Skeletal muscle satellite cell (primary cell): Measurements from ENCODE around the gene YIF1B.

ENCODE experiments used
- H3K27me3 ChIP-seq: 2 replicates; pipeline ENCODE4 v1.7.0; 2013; ENCODE audit warnings: low read length; ENCODE audit not compliant: control insufficient read depth, insufficient read depth
- H3K36me3 ChIP-seq: 2 replicates; pipeline ENCODE4 v1.7.0; 2013; ENCODE audit warnings: mild to moderate bottlenecking, control low read depth, low read length; ENCODE audit not compliant: insufficient read depth
- H3K4me1 ChIP-seq: 2 replicates; pipeline ENCODE4 v1.7.0; 2013; ENCODE audit warnings: low read length; ENCODE audit not compliant: control insufficient read depth, insufficient read depth
- H3K4me2 ChIP-seq: 2 replicates; pipeline ENCODE4 v1.7.0; 2013; ENCODE audit warnings: mild to moderate bottlenecking, low read length
- H3K4me3 ChIP-seq: 2 replicates; pipeline ENCODE4 v1.7.0; 2013; ENCODE audit warnings: low read length
- H3K9ac ChIP-seq: 2 replicates; pipeline ENCODE4 v1.7.0; 2013; ENCODE audit warnings: mild to moderate bottlenecking, low read depth, low read length, moderate library complexity
- H3K9me3 ChIP-seq: replicated peaks from 2 replicates; pipeline ENCODE4 v1.7.0; 2013; ENCODE audit warnings: mild to moderate bottlenecking, control low read depth, low read length

The YIF1B gene

GRCh38 chr19:38294090-38294489 is 21.7 kb downstream of the YIF1B start:
- H3K9me3 ChIP-seq = no peaks in the 10 kb centered on the region
- peaks cover 40% of the 10 kb centered on the region for H3K4me1 ChIP-seq
- no peak overlapping the region for H3K4me2 ChIP-seq
- no peak overlapping the region for H3K4me3 ChIP-seq
- no peaks in the 10 kb centered on the region for H3K36me3 ChIP-seq
- no peak overlapping the region for H3K9ac ChIP-seq
- H3K27me3 ChIP-seq = no peaks in the 10 kb centered on the region

DNA sequence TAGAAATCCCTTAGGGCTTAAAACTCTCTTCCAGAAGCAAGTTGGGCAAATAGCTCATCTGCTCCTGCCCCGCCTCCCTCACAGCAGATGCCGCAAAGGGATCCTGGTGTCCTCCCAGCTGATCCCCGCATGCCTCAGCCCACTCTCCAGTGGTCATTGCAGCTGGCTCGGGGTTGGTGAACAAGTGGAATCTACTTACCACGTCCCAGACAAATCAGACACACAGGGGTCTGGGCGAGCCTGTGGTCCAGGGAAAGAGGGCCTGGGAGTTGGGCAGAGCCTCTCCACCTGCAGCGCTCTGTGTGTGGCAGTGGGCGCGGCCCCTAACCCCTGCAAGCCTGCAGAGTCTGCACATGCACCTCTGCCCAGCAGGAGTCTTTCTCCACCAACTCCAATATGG is 22.5 kb downstream of the YIF1B start:
- Histone ChIP-seq H3K36me3 (no peaks in the 10 kb centered on the region), H3K4me1 (peaks cover 39% of the 10 kb centered on the region), H3K9ac (no peak overlapping the region), H3K9me3 (no peaks in the 10 kb centered on the region), H3K4me2 (no peak overlapping the region), H3K27me3 (no peaks in the 10 kb centered on the region), H3K4me3 (no peak overlapping the region)

DNA sequence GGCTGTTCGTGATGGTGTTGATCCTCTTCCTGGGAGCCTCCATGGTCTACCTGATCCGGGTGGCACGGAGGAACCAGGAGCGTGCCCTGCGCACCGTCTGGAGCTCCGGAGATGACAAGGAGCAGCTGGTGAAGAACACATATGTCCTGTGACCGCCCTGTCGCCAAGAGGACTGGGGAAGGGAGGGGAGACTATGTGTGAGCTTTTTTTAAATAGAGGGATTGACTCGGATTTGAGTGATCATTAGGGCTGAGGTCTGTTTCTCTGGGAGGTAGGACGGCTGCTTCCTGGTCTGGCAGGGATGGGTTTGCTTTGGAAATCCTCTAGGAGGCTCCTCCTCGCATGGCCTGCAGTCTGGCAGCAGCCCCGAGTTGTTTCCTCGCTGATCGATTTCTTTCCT is 23.9 kb downstream of the YIF1B start:
- H3K4me1 ChIP-seq = peaks cover 42% of the 10 kb centered on the region

GRCh38 chr19:38290631-38291147 is 25.1 kb downstream of the YIF1B start:
- Histone ChIP-seq H3K4me1 (peaks cover 49% of the 10 kb centered on the region), H3K27me3 (no peaks in the 10 kb centered on the region), H3K9ac (peak overlapping the region; percentile 26), H3K4me3 (peak overlapping the region; percentile 23), H3K4me2 (peak overlapping the region; percentile 31), H3K9me3 (no peaks in the 10 kb centered on the region), H3K36me3 (no peaks in the 10 kb centered on the region)

More for the DNA sequence above, 23.9 kb downstream of the YIF1B start:
- H3K27me3 ChIP-seq = no peaks in the 10 kb centered on the region
- peak overlapping the region; percentile 18 for H3K9ac ChIP-seq
- H3K4me3 ChIP-seq = no peak overlapping the region
- H3K36me3 ChIP-seq = no peaks in the 10 kb centered on the region
- H3K4me2 ChIP-seq = no peak overlapping the region
- no peaks in the 10 kb centered on the region for H3K9me3 ChIP-seq

DNA sequence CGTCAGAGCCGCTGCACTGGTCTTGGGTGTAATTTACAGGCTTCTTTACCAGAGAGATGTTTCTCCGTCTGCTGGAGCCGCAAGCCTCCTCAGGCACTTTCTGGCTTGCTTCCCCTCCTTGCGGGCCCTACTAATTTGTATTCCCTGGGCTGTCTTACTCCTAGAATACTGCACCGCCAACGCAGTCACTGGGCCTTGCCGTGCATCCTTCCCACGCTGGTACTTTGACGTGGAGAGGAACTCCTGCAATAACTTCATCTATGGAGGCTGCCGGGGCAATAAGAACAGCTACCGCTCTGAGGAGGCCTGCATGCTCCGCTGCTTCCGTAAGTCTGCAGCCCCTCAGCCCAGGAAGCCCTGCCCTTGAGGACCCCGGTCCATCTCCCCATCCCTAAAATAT is 25.8 kb downstream of the YIF1B start:
- Histone ChIP-seq H3K4me1 (peaks cover 55% of the 10 kb centered on the region), H3K27me3 (no peaks in the 10 kb centered on the region)

DNA sequence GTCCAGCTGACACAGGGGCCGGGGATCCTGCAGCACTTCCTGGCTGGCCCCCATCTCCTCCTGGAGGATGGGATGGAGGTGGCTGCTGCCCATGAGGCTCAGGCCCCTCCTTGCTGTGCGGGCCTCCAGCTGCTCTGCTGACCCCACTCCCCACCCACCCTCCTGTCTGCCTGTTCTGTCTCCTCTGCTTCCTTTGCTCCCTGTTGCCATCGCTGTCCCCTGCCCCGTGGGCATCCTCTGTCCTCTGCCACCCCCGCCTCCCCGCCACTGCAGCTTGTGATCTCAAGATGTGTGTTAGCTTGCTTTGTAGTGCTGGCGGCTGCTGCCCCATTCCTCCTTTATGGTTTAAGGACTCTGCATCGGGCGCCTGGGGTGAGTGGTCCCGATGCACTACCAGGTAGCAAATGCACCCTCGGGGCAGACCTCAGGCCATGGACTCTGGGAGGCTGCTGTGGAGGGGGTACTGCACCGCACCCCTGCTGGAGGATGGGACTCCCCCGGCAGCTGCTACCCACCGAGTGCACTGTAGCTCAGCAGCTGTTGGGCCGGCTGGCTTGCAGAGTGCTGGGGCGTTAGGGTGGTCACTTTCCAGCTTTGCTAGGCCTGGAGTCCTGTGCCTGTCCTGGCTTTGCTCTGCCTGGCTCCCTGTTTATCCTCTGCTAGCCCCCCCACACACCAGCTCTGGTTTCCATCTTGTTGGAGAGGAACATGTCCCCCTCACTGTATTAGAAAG is 27.5 kb downstream of the YIF1B start:
- H3K9me3 ChIP-seq = no peaks in the 10 kb centered on the region
- no peaks in the 10 kb centered on the region for H3K27me3 ChIP-seq
- no peaks in the 10 kb centered on the region for H3K36me3 ChIP-seq
- H3K4me3 ChIP-seq = no peak overlapping the region
- H3K9ac ChIP-seq = no peak overlapping the region
- H3K4me1 ChIP-seq = peaks cover 55% of the 10 kb centered on the region
- H3K4me2 ChIP-seq = no peak overlapping the region

More for the DNA sequence above, 25.8 kb downstream of the YIF1B start:
- Histone ChIP-seq H3K9me3 (no peaks in the 10 kb centered on the region), H3K4me2 (peak overlapping the region; percentile 20), H3K9ac (peak overlapping the region; percentile 62), H3K36me3 (no peaks in the 10 kb centered on the region), H3K4me3 (no peak overlapping the region)

DNA sequence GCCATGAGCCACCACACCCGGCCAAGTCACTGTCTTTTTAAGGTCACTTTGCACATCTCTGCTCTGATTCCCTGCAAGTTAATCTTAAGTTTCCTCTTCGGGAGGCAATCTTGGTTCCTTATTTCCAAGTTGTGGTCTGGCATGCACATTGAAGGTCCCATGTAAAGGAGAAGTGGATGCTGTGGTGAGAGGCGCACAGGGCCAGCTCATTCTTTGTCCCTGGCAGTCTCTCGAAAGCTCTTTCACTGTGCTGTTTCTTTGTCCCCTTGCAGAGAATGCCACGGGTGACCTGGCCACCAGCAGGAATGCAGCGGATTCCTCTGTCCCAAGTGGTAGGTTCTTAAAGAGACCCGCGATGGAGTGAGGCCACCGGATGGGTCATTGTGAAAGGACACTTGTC is 28.1 kb downstream of the YIF1B start:
- Histone ChIP-seq H3K27me3 (no peaks in the 10 kb centered on the region), H3K9me3 (no peaks in the 10 kb centered on the region), H3K9ac (no peak overlapping the region), H3K36me3 (no peaks in the 10 kb centered on the region), H3K4me2 (no peak overlapping the region), H3K4me1 (peaks cover 48% of the 10 kb centered on the region), H3K4me3 (no peak overlapping the region)

GRCh38 chr19:38285567-38285966 is 30.2 kb downstream of the YIF1B start:
- Histone ChIP-seq H3K27me3 (no peaks in the 10 kb centered on the region), H3K9ac (no peak overlapping the region), H3K4me2 (peak overlapping the region; percentile 55), H3K9me3 (no peaks in the 10 kb centered on the region), H3K4me3 (no peak overlapping the region), H3K36me3 (no peaks in the 10 kb centered on the region), H3K4me1 (peaks cover 35% of the 10 kb centered on the region)

- Histone ChIP-seq H3K9ac (no peak overlapping the region), H3K9me3 (no peaks in the 10 kb centered on the region), H3K4me3 (no peak overlapping the region), H3K27me3 (no peaks in the 10 kb centered on the region), H3K36me3 (no peaks in the 10 kb centered on the region), H3K4me1 (peaks cover 23% of the 10 kb centered on the region), H3K4me2 (no peak overlapping the region)
Observed at GRCh38 chr19:38284422-38284821, 31.3 kb downstream of the YIF1B start.

DNA sequence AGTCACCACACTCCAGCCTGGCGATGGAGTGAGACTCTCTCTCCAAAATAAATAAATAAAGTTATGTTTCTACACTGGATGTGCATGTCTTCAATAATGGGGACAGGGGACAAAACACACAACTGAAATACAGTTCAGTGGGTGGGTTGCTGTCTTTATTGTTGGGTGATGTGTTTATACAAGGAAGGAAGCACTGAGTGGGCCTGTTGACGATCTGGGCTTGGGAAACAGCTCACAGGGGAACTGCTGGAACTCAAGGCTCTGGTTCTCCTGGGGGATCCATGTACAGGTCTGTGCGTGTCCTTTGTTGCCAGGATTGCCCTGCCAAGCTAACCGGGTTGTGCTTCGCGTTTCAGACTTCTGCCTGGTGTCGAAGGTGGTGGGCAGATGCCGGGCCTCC is 32.5 kb downstream of the YIF1B start:
- no peak overlapping the region for H3K4me3 ChIP-seq
- no peak overlapping the region for H3K9ac ChIP-seq
- peaks cover 23% of the 10 kb centered on the region for H3K4me1 ChIP-seq
- H3K36me3 ChIP-seq = no peaks in the 10 kb centered on the region
- H3K9me3 ChIP-seq = no peaks in the 10 kb centered on the region
- H3K27me3 ChIP-seq = no peaks in the 10 kb centered on the region
- H3K4me2 ChIP-seq = no peak overlapping the region

- Histone ChIP-seq H3K4me2 (no peak overlapping the region), H3K36me3 (no peaks in the 10 kb centered on the region), H3K9me3 (no peaks in the 10 kb centered on the region), H3K4me1 (peaks cover 33% of the 10 kb centered on the region), H3K4me3 (no peak overlapping the region), H3K27me3 (no peaks in the 10 kb centered on the region), H3K9ac (no peak overlapping the region)
Observed at GRCh38 chr19:38281811-38282566, 33.8 kb downstream of the YIF1B start.
